ENCODE results near the gene UMODL1.
A peak's percentile ranks its signal among the peaks of the same experiment; 100 is the strongest.

UMODL1 gene

GRCh38 chr21:42082501-42083360, 11.6 kb downstream of the UMODL1 start:
- DNase-seq (ENCODE audit: insufficient read length, low spot score) = no peak
- TF ChIP-seq PAX5 (IDR thresholded peaks at IDR 0.05; ENCODE audit: insufficient read depth, low read length, severe bottlenecking) = no peak
- TF ChIP-seq POU2F2 (IDR thresholded peaks at IDR 0.05; ENCODE audit: low read depth, low read length) = no peak
- TF ChIP-seq SPI1 (IDR thresholded peaks at IDR 0.05; ENCODE audit: low read depth, low read length) = no peak
- no peak for TF ChIP-seq POLR2AphosphoS5 (IDR thresholded peaks at IDR 0.05; ENCODE audit: low read depth, low read length)
- no peak for TF ChIP-seq POLR2A (IDR thresholded peaks at IDR 0.05; ENCODE audit: low read depth, low read length)
- no peak for TF ChIP-seq TAF1 (IDR thresholded peaks at IDR 0.05; ENCODE audit: low read depth, low read length)
- no peak for FAIRE-seq

- TF ChIP-seq POLR2AphosphoS5 (IDR thresholded peaks at IDR 0.05; ENCODE audit: low read depth, low read length) (no peak), SPI1 (IDR thresholded peaks at IDR 0.05; ENCODE audit: low read depth, low read length) (no peak), POU2F2 (IDR thresholded peaks at IDR 0.05; ENCODE audit: low read depth, low read length) (no peak), PAX5 (IDR thresholded peaks at IDR 0.05; ENCODE audit: insufficient read depth, low read length, severe bottlenecking) (no peak), TAF1 (IDR thresholded peaks at IDR 0.05; ENCODE audit: low read depth, low read length) (no peak), POLR2A (IDR thresholded peaks at IDR 0.05; ENCODE audit: low read depth, low read length) (no peak)
- DNase-seq (ENCODE audit: insufficient read length, low spot score) (no peak), FAIRE-seq (no peak)
Observed at GRCh38 chr21:42083361-42083690, 12.2 kb downstream of the UMODL1 start.

GRCh38 chr21:42084079-42084478, 13.0 kb downstream of the UMODL1 start:
- FAIRE-seq (no peak), DNase-seq (ENCODE audit: insufficient read length, low spot score) (no peak)
- TF ChIP-seq PAX5 (IDR thresholded peaks at IDR 0.05; ENCODE audit: insufficient read depth, low read length, severe bottlenecking) (no peak), TAF1 (IDR thresholded peaks at IDR 0.05; ENCODE audit: low read depth, low read length) (no peak), POU2F2 (IDR thresholded peaks at IDR 0.05; ENCODE audit: low read depth, low read length) (no peak), POLR2A (IDR thresholded peaks at IDR 0.05; ENCODE audit: low read depth, low read length) (no peak), POLR2AphosphoS5 (IDR thresholded peaks at IDR 0.05; ENCODE audit: low read depth, low read length) (no peak), SPI1 (IDR thresholded peaks at IDR 0.05; ENCODE audit: low read depth, low read length) (no peak)

GRCh38 chr21:42085246-42086077, 14.3 kb downstream of the UMODL1 start:
- no peak for TF ChIP-seq SPI1 (IDR thresholded peaks at IDR 0.05; ENCODE audit: low read depth, low read length)
- no peak for TF ChIP-seq POU2F2 (IDR thresholded peaks at IDR 0.05; ENCODE audit: low read depth, low read length)
- TF ChIP-seq PAX5 (IDR thresholded peaks at IDR 0.05; ENCODE audit: insufficient read depth, low read length, severe bottlenecking) = no peak
- no peak for TF ChIP-seq TAF1 (IDR thresholded peaks at IDR 0.05; ENCODE audit: low read depth, low read length)
- no peak for TF ChIP-seq POLR2A (IDR thresholded peaks at IDR 0.05; ENCODE audit: low read depth, low read length)
- no peak for TF ChIP-seq POLR2AphosphoS5 (IDR thresholded peaks at IDR 0.05; ENCODE audit: low read depth, low read length)
- no peak for DNase-seq (ENCODE audit: insufficient read length, low spot score)
- FAIRE-seq = no peak

- TF ChIP-seq POLR2A (IDR thresholded peaks at IDR 0.05; ENCODE audit: low read depth, low read length) = no peak
- TF ChIP-seq PAX5 (IDR thresholded peaks at IDR 0.05; ENCODE audit: insufficient read depth, low read length, severe bottlenecking) = no peak
- no peak for TF ChIP-seq TAF1 (IDR thresholded peaks at IDR 0.05; ENCODE audit: low read depth, low read length)
- TF ChIP-seq POLR2AphosphoS5 (IDR thresholded peaks at IDR 0.05; ENCODE audit: low read depth, low read length) = no peak
- no peak for TF ChIP-seq SPI1 (IDR thresholded peaks at IDR 0.05; ENCODE audit: low read depth, low read length)
- TF ChIP-seq POU2F2 (IDR thresholded peaks at IDR 0.05; ENCODE audit: low read depth, low read length) = no peak
- DNase-seq (ENCODE audit: insufficient read length, low spot score) (no peak), FAIRE-seq (peak; percentile 76)
Observed at GRCh38 chr21:42086969-42087368, 15.9 kb downstream of the UMODL1 start.

- FAIRE-seq (no peak), DNase-seq (ENCODE audit: insufficient read length, low spot score) (no peak)
- no peak for TF ChIP-seq TAF1 (IDR thresholded peaks at IDR 0.05; ENCODE audit: low read depth, low read length)
- no peak for TF ChIP-seq POLR2A (IDR thresholded peaks at IDR 0.05; ENCODE audit: low read depth, low read length)
- no peak for TF ChIP-seq POLR2AphosphoS5 (IDR thresholded peaks at IDR 0.05; ENCODE audit: low read depth, low read length)
- no peak for TF ChIP-seq PAX5 (IDR thresholded peaks at IDR 0.05; ENCODE audit: insufficient read depth, low read length, severe bottlenecking)
- TF ChIP-seq SPI1 (IDR thresholded peaks at IDR 0.05; ENCODE audit: low read depth, low read length) = no peak
- no peak for TF ChIP-seq POU2F2 (IDR thresholded peaks at IDR 0.05; ENCODE audit: low read depth, low read length)
Observed at GRCh38 chr21:42088148-42088547, 17.0 kb downstream of the UMODL1 start.

GRCh38 chr21:42088658-42089057, 17.5 kb downstream of the UMODL1 start:
- FAIRE-seq (no peak), DNase-seq (ENCODE audit: insufficient read length, low spot score) (no peak)
- TF ChIP-seq POLR2A (IDR thresholded peaks at IDR 0.05; ENCODE audit: low read depth, low read length) (no peak), SPI1 (IDR thresholded peaks at IDR 0.05; ENCODE audit: low read depth, low read length) (no peak), TAF1 (IDR thresholded peaks at IDR 0.05; ENCODE audit: low read depth, low read length) (no peak), POLR2AphosphoS5 (IDR thresholded peaks at IDR 0.05; ENCODE audit: low read depth, low read length) (no peak), PAX5 (IDR thresholded peaks at IDR 0.05; ENCODE audit: insufficient read depth, low read length, severe bottlenecking) (no peak), POU2F2 (IDR thresholded peaks at IDR 0.05; ENCODE audit: low read depth, low read length) (no peak)

GRCh38 chr21:42089093-42089631, 18.0 kb downstream of the UMODL1 start:
- DNase-seq (ENCODE audit: insufficient read length, low spot score) (no peak), FAIRE-seq (no peak)
- no peak for TF ChIP-seq POLR2A (IDR thresholded peaks at IDR 0.05; ENCODE audit: low read depth, low read length)
- TF ChIP-seq POU2F2 (IDR thresholded peaks at IDR 0.05; ENCODE audit: low read depth, low read length) = no peak
- no peak for TF ChIP-seq SPI1 (IDR thresholded peaks at IDR 0.05; ENCODE audit: low read depth, low read length)
- no peak for TF ChIP-seq TAF1 (IDR thresholded peaks at IDR 0.05; ENCODE audit: low read depth, low read length)
- no peak for TF ChIP-seq PAX5 (IDR thresholded peaks at IDR 0.05; ENCODE audit: insufficient read depth, low read length, severe bottlenecking)
- TF ChIP-seq POLR2AphosphoS5 (IDR thresholded peaks at IDR 0.05; ENCODE audit: low read depth, low read length) = no peak
